Activated CD8-positive, alpha-beta T cell treated with anti-CD3 and anti-CD28 coated beads, Interleukin-2, amount 10 ng/mL, durations not matched to agents 7 days and 5 days (primary cell): ENCODE measurements around the gene SPPL2A. TPM values are rescaled to one million over a fixed set of nuclear protein-coding genes. Genes with fewer than 3 reads are reported as not detected.
"Not testable (repeated sequence)": the region's sequence is repeated elsewhere in the genome, so short reads cannot be mapped to it uniquely, and the experiment has no call there.

ENCODE experiments used
- ATAC-seq: fragments of 150-1000 bp; cut with Tn5 transposase; one replicate; pipeline ENCODE4 v1.10.0; 2021; ENCODE audit warnings: moderate library complexity
- CTCF ChIA-PET: fragments of 350-600 bp; sonication (Branson Sonifier 250); formaldehyde crosslinking; loops from one replicate; lab custom pipeline; 2021; ENCODE audit warnings: antibody characterized with exemption; lab: Charles Lee
- POLR2A ChIA-PET: fragments of 350-600 bp; sonication (Branson Sonifier 250); formaldehyde crosslinking; loops from one replicate; lab custom pipeline; 2021; ENCODE audit warnings: antibody characterized with exemption; lab: Charles Lee
- DNase-seq: peaks from one replicate; pipeline ENCODE4 v3.0.0-alpha.2; 2020
- H3K27ac Mint-ChIP-seq: one replicate; pipeline ENCODE4 v1.8.0; 2021; ENCODE audit warnings: mild to moderate bottlenecking, mixed read lengths
- H3K27me3 Mint-ChIP-seq: one replicate; pipeline ENCODE4 v1.8.0; 2021; ENCODE audit warnings: low read depth, mixed read lengths
- H3K36me3 Mint-ChIP-seq: one replicate; pipeline ENCODE4 v1.8.0; 2021; ENCODE audit warnings: low read depth, mixed read lengths
- H3K4me1 Mint-ChIP-seq: one replicate; pipeline ENCODE4 v1.8.0; 2021; ENCODE audit warnings: low read depth, mixed read lengths
- H3K4me3 Mint-ChIP-seq: one replicate; pipeline ENCODE4 v1.8.0; 2021; ENCODE audit warnings: mild to moderate bottlenecking, mixed read lengths
- H3K9me3 Mint-ChIP-seq: one replicate; pipeline ENCODE4 v1.8.0; 2022; ENCODE audit warnings: mixed read lengths; ENCODE audit not compliant: insufficient read depth
- total RNA-seq, 2 experiments: library from RNA; stranded (reverse); gene quantifications; one replicate each; pipeline ENCODE4 v1.2.3, GENCODE V29; 2021

Gene SPPL2A
- total RNA-seq = 10 to 100 TPM; 77.9 to 83.6 TPM

- Mint-ChIP-seq H3K27me3 (no peaks in the 10 kb centered on the region), H3K9me3 (no peaks in the 10 kb centered on the region), H3K36me3 (peaks cover 25% of the 10 kb centered on the region), H3K4me3 (peak within 1 kb of the TSS; percentile 92), H3K27ac (peak within 1 kb of the TSS; percentile 97), H3K4me1 (peaks cover 41% of the 10 kb centered on the region)
- DNase-seq (peak; percentile 90), ATAC-seq (peak; percentile 96)
- CTCF ChIA-PET = interaction anchor here (1.0 to 1.7 kb wide), 4 partner anchors 9 to 120 kb away, joined by 3 to 6 read pairs (median 4); no protein-coding TSS in a partner anchor
- POLR2A ChIA-PET = interaction anchor here (0.6 to 3.6 kb wide), 7 partner anchors 9 to 410 kb away, joined by 3 to 15 read pairs (median 5); partner anchors contain the start of genes GABPB1, TRPM7 and USP8
Observed at GRCh38 chr15:50765195-50765967, at the start of gene SPPL2A. Gene SPPL2A (minus strand): TSS chr15:50765706. CDS start chr15:50765533, 173 bp downstream.

- no peak overlapping the region for H3K4me3 Mint-ChIP-seq
- DNase-seq (no peak), ATAC-seq (no peak)
- ChIA-PET POLR2A (no interaction called here), CTCF (interaction anchor here (0.7 kb wide), 1 partner anchor 39 kb away, joined by 3 read pairs; no protein-coding TSS in a partner anchor)
- no peaks in the 10 kb centered on the region for H3K36me3 Mint-ChIP-seq
- H3K9me3 Mint-ChIP-seq = no peaks in the 10 kb centered on the region
- H3K4me1 Mint-ChIP-seq = no peaks in the 10 kb centered on the region
- peaks cover 13% of the 10 kb centered on the region for H3K27me3 Mint-ChIP-seq
- H3K27ac Mint-ChIP-seq = no peak overlapping the region
Observed at GRCh38 chr15:50814634-50815033, 49.1 kb upstream of the SPPL2A start.

- Mint-ChIP-seq H3K36me3 (no peaks in the 10 kb centered on the region), H3K9me3 (no peaks in the 10 kb centered on the region), H3K27ac (no peak overlapping the region), H3K4me1 (no peaks in the 10 kb centered on the region), H3K4me3 (no peak overlapping the region), H3K27me3 (peaks cover 14% of the 10 kb centered on the region)
- ATAC-seq (no peak), DNase-seq (no peak)
- CTCF ChIA-PET = no interaction called here
- POLR2A ChIA-PET = no interaction called here
Observed at GRCh38 chr15:50813865-50814264, 48.4 kb upstream of the SPPL2A start.

- CTCF ChIA-PET = no interaction called here
- POLR2A ChIA-PET = no interaction called here
- peaks cover 18% of the 10 kb centered on the region for H3K27me3 Mint-ChIP-seq
- no peak overlapping the region for H3K4me3 Mint-ChIP-seq
- ATAC-seq (no peak), DNase-seq (no peak)
- no peaks in the 10 kb centered on the region for H3K4me1 Mint-ChIP-seq
- H3K27ac Mint-ChIP-seq = no peak overlapping the region
- no peaks in the 10 kb centered on the region for H3K9me3 Mint-ChIP-seq
- no peaks in the 10 kb centered on the region for H3K36me3 Mint-ChIP-seq
Observed at GRCh38 chr15:50813089-50813488, 47.6 kb upstream of the SPPL2A start.

GRCh38 chr15:50812181-50812506 lies 46.6 kb upstream of the SPPL2A start:
- POLR2A ChIA-PET, H3K9me3 Mint-ChIP-seq, H3K4me3 Mint-ChIP-seq, CTCF ChIA-PET, ATAC-seq, DNase-seq, H3K4me1 Mint-ChIP-seq, H3K36me3 Mint-ChIP-seq, H3K27ac Mint-ChIP-seq: not testable (repeated sequence)
- H3K27me3 Mint-ChIP-seq = peaks cover 14% of the 10 kb centered on the region

- H3K36me3 Mint-ChIP-seq, DNase-seq, H3K4me3 Mint-ChIP-seq, H3K4me1 Mint-ChIP-seq, POLR2A ChIA-PET, H3K27ac Mint-ChIP-seq, CTCF ChIA-PET, ATAC-seq, H3K9me3 Mint-ChIP-seq: not testable (repeated sequence)
- peaks cover 12% of the 10 kb centered on the region for H3K27me3 Mint-ChIP-seq
Observed at GRCh38 chr15:50811461-50812180, 46.1 kb upstream of the SPPL2A start.

GRCh38 chr15:50810128-50810527 lies 44.6 kb upstream of the SPPL2A start:
- H3K4me1 Mint-ChIP-seq = no peaks in the 10 kb centered on the region
- DNase-seq = no peak
- H3K36me3 Mint-ChIP-seq = no peaks in the 10 kb centered on the region
- no peak for ATAC-seq
- CTCF ChIA-PET = no interaction called here
- H3K4me3 Mint-ChIP-seq = no peak overlapping the region
- POLR2A ChIA-PET = no interaction called here
- H3K27me3 Mint-ChIP-seq = peaks cover 12% of the 10 kb centered on the region
- H3K9me3 Mint-ChIP-seq = no peaks in the 10 kb centered on the region
- no peak overlapping the region for H3K27ac Mint-ChIP-seq

GRCh38 chr15:50808728-50809127 lies 43.2 kb upstream of the SPPL2A start:
- Mint-ChIP-seq H3K4me1 (no peaks in the 10 kb centered on the region), H3K9me3 (no peaks in the 10 kb centered on the region), H3K27ac (no peak overlapping the region), H3K36me3 (no peaks in the 10 kb centered on the region), H3K27me3 (peaks cover 13% of the 10 kb centered on the region), H3K4me3 (no peak overlapping the region)
- ATAC-seq (no peak), DNase-seq (no peak)
- CTCF ChIA-PET = no interaction called here
- POLR2A ChIA-PET = no interaction called here

GRCh38 chr15:50803479-50804180 lies 38.1 kb upstream of the SPPL2A start:
- ChIA-PET POLR2A (interaction anchor here (0.6 kb wide), 1 partner anchor 75 kb away, joined by 4 read pairs; no protein-coding TSS in a partner anchor), CTCF (no interaction called here)
- Mint-ChIP-seq H3K36me3 (no peaks in the 10 kb centered on the region), H3K9me3 (no peaks in the 10 kb centered on the region), H3K27ac (no peak overlapping the region), H3K4me1 (no peaks in the 10 kb centered on the region), H3K27me3 (peaks cover 6% of the 10 kb centered on the region), H3K4me3 (no peak overlapping the region)
- no peak for ATAC-seq
- no peak for DNase-seq

- DNase-seq = no peak
- no peak overlapping the region for H3K27ac Mint-ChIP-seq
- H3K36me3 Mint-ChIP-seq = no peaks in the 10 kb centered on the region
- H3K9me3 Mint-ChIP-seq = no peaks in the 10 kb centered on the region
- peaks cover 2% of the 10 kb centered on the region for H3K27me3 Mint-ChIP-seq
- ChIA-PET POLR2A (no interaction called here), CTCF (interaction anchor here (0.8 to 1.2 kb wide), 2 partner anchors 9 to 40 kb away, joined by 3 read pairs; no protein-coding TSS in a partner anchor)
- no peak overlapping the region for H3K4me3 Mint-ChIP-seq
- ATAC-seq = no peak
- H3K4me1 Mint-ChIP-seq = no peaks in the 10 kb centered on the region
Observed at GRCh38 chr15:50800715-50801114, 35.2 kb upstream of the SPPL2A start.

GRCh38 chr15:50798684-50799083 lies 33.2 kb upstream of the SPPL2A start:
- ATAC-seq (no peak), DNase-seq (no peak)
- no peak overlapping the region for H3K4me3 Mint-ChIP-seq
- no peaks in the 10 kb centered on the region for H3K27me3 Mint-ChIP-seq
- no peaks in the 10 kb centered on the region for H3K36me3 Mint-ChIP-seq
- POLR2A ChIA-PET = no interaction called here
- H3K27ac Mint-ChIP-seq = no peak overlapping the region
- H3K9me3 Mint-ChIP-seq = no peaks in the 10 kb centered on the region
- H3K4me1 Mint-ChIP-seq = no peaks in the 10 kb centered on the region
- CTCF ChIA-PET = interaction anchor here (0.7 kb wide), 1 partner anchor 16 kb away, joined by 3 read pairs; no protein-coding TSS in a partner anchor
